Adrenal gland (tissue), 5 donors: ENCODE measurements around the gene C16orf96.

Experiments
- POLR2A ChIP-seq, 2 donors: fragments of 450-650 bp; IDR thresholded peaks; one replicate each; pipeline ENCODE4 v1.6.1; 2017; ENCODE audit warnings: antibody characterized with exemption in 2 of 2, mild to moderate bottlenecking in 2 of 2, moderate library complexity in 1 of 2
- TF ChIP-seq, protein P1 (sequence below), 6 experiments: fragments of 450-650 bp in 4 of 6; fragments of 200-600 bp in 2 of 6; sonication (generic) in 1 of 6; IDR thresholded peaks; 1 replicate in 5 of 6; 2 replicates in 1 of 6; pipeline versions ENCODE4 v1.5.1 to v1.8.0; 2016 to 2021; ENCODE audit warnings: antibody characterized with exemption in 6 of 6, mild to moderate bottlenecking in 2 of 6, moderate library complexity in 1 of 6
- donor health status: DM: no; HTN: no; CAD: no.

DNA sequence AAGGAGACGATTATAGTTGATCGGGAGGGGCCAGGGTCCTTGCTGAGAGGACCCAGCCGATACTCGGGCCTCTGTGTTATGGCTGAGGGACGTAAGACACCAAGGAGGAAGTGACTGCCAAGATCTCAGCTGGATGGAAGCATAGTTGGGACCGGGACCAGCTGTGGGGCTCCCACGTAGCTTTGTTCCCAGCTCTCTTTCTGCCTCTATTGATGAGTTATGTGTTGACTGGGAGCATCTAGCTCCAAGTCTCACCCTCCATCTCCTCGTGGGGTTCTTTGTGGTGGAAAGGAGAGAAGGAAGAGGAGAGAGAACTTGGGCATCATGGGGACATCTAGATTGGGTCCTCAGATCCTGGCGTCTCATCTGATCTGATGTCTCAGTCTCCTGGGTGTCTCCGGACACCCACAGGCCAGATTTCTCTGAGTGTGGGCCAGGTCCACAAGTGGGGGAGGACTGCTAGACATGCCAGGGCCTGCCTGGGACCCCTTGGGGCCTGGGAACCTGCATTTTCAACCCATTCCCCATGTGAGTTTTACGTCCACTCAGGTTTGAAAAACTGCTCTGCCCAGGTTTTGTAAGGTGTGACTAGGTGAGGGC lies 69.5 kb downstream of the C16orf96 start:
- TF ChIP-seq POLR2A (IDR thresholded peaks at IDR 0.05), result peak in 1 of 2 donors; percentile 1
- TF ChIP-seq, protein P1, sequence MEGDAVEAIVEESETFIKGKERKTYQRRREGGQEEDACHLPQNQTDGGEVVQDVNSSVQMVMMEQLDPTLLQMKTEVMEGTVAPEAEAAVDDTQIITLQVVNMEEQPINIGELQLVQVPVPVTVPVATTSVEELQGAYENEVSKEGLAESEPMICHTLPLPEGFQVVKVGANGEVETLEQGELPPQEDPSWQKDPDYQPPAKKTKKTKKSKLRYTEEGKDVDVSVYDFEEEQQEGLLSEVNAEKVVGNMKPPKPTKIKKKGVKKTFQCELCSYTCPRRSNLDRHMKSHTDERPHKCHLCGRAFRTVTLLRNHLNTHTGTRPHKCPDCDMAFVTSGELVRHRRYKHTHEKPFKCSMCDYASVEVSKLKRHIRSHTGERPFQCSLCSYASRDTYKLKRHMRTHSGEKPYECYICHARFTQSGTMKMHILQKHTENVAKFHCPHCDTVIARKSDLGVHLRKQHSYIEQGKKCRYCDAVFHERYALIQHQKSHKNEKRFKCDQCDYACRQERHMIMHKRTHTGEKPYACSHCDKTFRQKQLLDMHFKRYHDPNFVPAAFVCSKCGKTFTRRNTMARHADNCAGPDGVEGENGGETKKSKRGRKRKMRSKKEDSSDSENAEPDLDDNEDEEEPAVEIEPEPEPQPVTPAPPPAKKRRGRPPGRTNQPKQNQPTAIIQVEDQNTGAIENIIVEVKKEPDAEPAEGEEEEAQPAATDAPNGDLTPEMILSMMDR (IDR thresholded peaks at IDR 0.05), result no peak
